HCEC 1CT (cell line): Measurements from ENCODE around the gene WDR19.
"Not testable (repeated sequence)": the region's sequence is repeated elsewhere in the genome, so short reads cannot be mapped to it uniquely, and the experiment has no call there.

Experiments
- DNase-seq: peaks from one replicate; pipeline ENCODE4 v3.0.0-alpha.2; 2017

The WDR19 gene

GRCh38 chr4:39181905-39182638, at the start of gene WDR19:
Gene WDR19 (plus strand): TSS chr4:39182529. CDS start chr4:39182558, 29 bp downstream.
- DNase-seq, result peak; percentile 97

GRCh38 chr4:39133623-39134022, 48.7 kb upstream of the WDR19 start:
- DNase-seq, result no peak

- no peak for DNase-seq
These were observed 47.5 kb upstream of the WDR19 start for GRCh38 chr4:39134683-39135306.

GRCh38 chr4:39138227-39138626, 44.1 kb upstream of the WDR19 start:
- not testable (repeated sequence) for DNase-seq

GRCh38 chr4:39146211-39146610, 36.1 kb upstream of the WDR19 start:
- DNase-seq, result peak; percentile 9

GRCh38 chr4:39154009-39154408, 28.3 kb upstream of the WDR19 start:
- DNase-seq, result no peak

GRCh38 chr4:39157520-39157919, 24.8 kb upstream of the WDR19 start:
- no peak for DNase-seq

- DNase-seq, result no peak
These were observed 16.2 kb upstream of the WDR19 start for GRCh38 chr4:39166177-39166576.

- DNase-seq, result no peak
These were observed 15.7 kb upstream of the WDR19 start for GRCh38 chr4:39166669-39167068.

GRCh38 chr4:39169426-39169825, 12.9 kb upstream of the WDR19 start:
- DNase-seq, result no peak

GRCh38 chr4:39170301-39170700, 12.0 kb upstream of the WDR19 start:
- no peak for DNase-seq

GRCh38 chr4:39178706-39179105, 3.6 kb upstream of the WDR19 start:
- DNase-seq, result no peak

- no peak for DNase-seq
These were observed 2.6 kb upstream of the WDR19 start for GRCh38 chr4:39179681-39180080.

- not testable (repeated sequence) for DNase-seq
These were observed 1.7 kb upstream of the WDR19 start for GRCh38 chr4:39180629-39181028.

GRCh38 chr4:39181520-39181904, 817 bp upstream of the WDR19 start:
- no peak for DNase-seq

- DNase-seq, result no peak
These were observed 19.6 kb downstream of the WDR19 start for GRCh38 chr4:39201963-39202362.

- DNase-seq, result no peak
These were observed 22.2 kb downstream of the WDR19 start for GRCh38 chr4:39204543-39204942.

GRCh38 chr4:39205000-39205399, 22.7 kb downstream of the WDR19 start:
- DNase-seq, result no peak

GRCh38 chr4:39205476-39205875, 23.1 kb downstream of the WDR19 start:
- DNase-seq, result no peak

GRCh38 chr4:39227906-39228305, 45.6 kb downstream of the WDR19 start:
- no peak for DNase-seq

GRCh38 chr4:39228377-39228776, 46.0 kb downstream of the WDR19 start:
- DNase-seq, result no peak

GRCh38 chr4:39230462-39230861, 48.1 kb downstream of the WDR19 start:
- no peak for DNase-seq

- DNase-seq, result no peak
These were observed 49.3 kb downstream of the WDR19 start for GRCh38 chr4:39231660-39232059.

- DNase-seq, result no peak
These were observed 49.8 kb downstream of the WDR19 start for GRCh38 chr4:39232100-39232499.

GRCh38 chr4:39233114-39233513, 50.8 kb downstream of the WDR19 start:
- DNase-seq, result no peak
